Measurements from ENCODE around the gene HIVEP3. TPM values are rescaled to one million over a fixed set of nuclear protein-coding genes. Genes with fewer than 3 reads are reported as not detected.
A peak's percentile ranks its signal among the peaks of the same experiment; 100 is the strongest.

HIVEP3 gene
- total and polyA plus RNA-seq, 2 donors (not counting 1 experiment from before 2014, with no cell fraction given), result 2.0 to 5.1 TPM

DNA sequence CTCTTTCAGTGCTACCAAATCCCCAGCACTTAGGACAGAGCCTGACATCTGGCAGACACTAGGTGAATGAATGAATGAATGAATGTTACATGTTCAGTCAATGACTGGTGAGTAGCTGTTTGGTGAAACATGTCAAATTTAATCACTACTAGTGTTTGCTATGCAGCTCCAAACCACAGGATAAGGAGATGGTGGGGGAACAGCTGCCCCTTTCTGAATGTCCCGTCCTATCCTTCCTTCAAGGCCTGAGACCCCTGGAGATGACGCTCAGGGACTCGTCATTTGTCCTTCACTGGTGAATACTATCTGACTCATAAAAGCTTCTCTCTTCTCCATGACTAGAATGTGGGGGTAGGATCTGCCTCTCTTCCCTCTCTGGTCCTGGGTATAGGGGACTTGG is 175.4 kb downstream of the HIVEP3 start:
- no CpG with 5 or more reads among the region's 3 CpGs for WGBS (ENCODE audit: insufficient coverage)
- Histone ChIP-seq H3K27me3 (replicated peaks in 1 of 4; ENCODE audit: control extremely low read depth in 1 of 4, control insufficient read depth in 3 of 4, insufficient read depth in 4 of 4, low read length in 3 of 4) (no peaks in the 10 kb centered on the region), H3K9ac (ENCODE audit: low read length) (no peak overlapping the region), H3K4me2 (replicated peaks; ENCODE audit: low read depth, low read length, poor library complexity, severe bottlenecking) (no peak overlapping the region), H3K36me3 (replicated peaks in 1 of 2; ENCODE audit: control extremely low read depth in 1 of 2, control insufficient read depth in 1 of 2, extremely low read depth in 1 of 2, insufficient read depth in 2 of 2, low read length in 1 of 2) (no peaks in the 10 kb centered on the region), H3K4me1 (ENCODE audit: control insufficient read depth in 2 of 2, insufficient read depth in 2 of 2, low read length in 2 of 2) (peaks cover 49 to 54% of the 10 kb centered on the region in 2 donors), H3K27ac (ENCODE audit: low read length in 2 of 2) (no peak overlapping the region), H3K79me2 (ENCODE audit: control insufficient read depth, insufficient read depth, low read length) (no peaks in the 10 kb centered on the region), H2AFZ (ENCODE audit: insufficient read depth, low read depth, low read length, poor library complexity, severe bottlenecking) (no peak overlapping the region), H4K20me1 (ENCODE audit: control insufficient read depth, insufficient read depth, low read length, poor library complexity, severe bottlenecking) (no peaks in the 10 kb centered on the region), H3K4me3 (ENCODE audit: control extremely low read depth in 1 of 5, extremely low read depth in 1 of 5, insufficient read depth in 1 of 5, low read depth in 2 of 5, low read length in 4 of 5) (no peak overlapping the region), H3K9me3 (ENCODE audit: control extremely low read depth in 1 of 3, control insufficient read depth in 2 of 3, insufficient read depth in 1 of 3, low read length in 2 of 3) (no peaks in the 10 kb centered on the region)
- no peak for ATAC-seq (ENCODE audit: low read depth)
- H3K4me1 Mint-ChIP-seq, result peaks cover 76% of the 10 kb centered on the region
- TF ChIP-seq, protein P1, sequence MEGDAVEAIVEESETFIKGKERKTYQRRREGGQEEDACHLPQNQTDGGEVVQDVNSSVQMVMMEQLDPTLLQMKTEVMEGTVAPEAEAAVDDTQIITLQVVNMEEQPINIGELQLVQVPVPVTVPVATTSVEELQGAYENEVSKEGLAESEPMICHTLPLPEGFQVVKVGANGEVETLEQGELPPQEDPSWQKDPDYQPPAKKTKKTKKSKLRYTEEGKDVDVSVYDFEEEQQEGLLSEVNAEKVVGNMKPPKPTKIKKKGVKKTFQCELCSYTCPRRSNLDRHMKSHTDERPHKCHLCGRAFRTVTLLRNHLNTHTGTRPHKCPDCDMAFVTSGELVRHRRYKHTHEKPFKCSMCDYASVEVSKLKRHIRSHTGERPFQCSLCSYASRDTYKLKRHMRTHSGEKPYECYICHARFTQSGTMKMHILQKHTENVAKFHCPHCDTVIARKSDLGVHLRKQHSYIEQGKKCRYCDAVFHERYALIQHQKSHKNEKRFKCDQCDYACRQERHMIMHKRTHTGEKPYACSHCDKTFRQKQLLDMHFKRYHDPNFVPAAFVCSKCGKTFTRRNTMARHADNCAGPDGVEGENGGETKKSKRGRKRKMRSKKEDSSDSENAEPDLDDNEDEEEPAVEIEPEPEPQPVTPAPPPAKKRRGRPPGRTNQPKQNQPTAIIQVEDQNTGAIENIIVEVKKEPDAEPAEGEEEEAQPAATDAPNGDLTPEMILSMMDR (IDR thresholded peaks at IDR 0.05), result no peak
- TF ChIP-seq EZH2 (IDR thresholded peaks at IDR 0.05; ENCODE audit: borderline replicate concordance, insufficient read depth, low read depth, low read length, poor library complexity, severe bottlenecking), result no peak
- POLR2A ChIA-PET, result interaction anchor here (1.5 kb wide), 1 partner anchor 16 kb away, joined by 4 read pairs; no protein-coding TSS in a partner anchor
- no peak overlapping the region for H3K27ac Mint-ChIP-seq
- intact Hi-C loops (cut with micrococcal nuclease), result no loop called here
- no peaks in the 10 kb centered on the region for H3K9me3 Mint-ChIP-seq (ENCODE audit: insufficient read depth)
- no peak for DNase-seq
- no peaks in the 10 kb centered on the region for H3K27me3 Mint-ChIP-seq
- CTCF ChIA-PET, result no interaction called here
- no peak overlapping the region for H3K4me3 Mint-ChIP-seq

DNA sequence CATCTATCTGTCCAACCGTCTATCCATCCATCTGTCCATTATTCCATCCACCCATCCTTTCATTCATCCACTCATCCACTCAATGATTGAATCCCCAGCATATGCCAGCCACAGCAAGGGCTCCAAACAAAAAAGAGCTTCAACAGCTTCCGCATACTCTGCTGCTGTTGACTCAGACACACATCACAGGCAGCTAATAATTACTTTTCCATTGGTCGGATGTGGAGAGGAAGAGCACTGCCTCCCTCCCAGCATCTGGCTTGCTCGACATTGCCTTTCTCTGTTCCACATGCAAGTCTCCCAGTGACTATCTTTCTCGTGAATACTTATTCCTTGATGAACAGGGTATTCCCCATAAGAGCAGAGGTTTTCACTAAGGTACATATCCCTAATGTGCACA is 176.5 kb downstream of the HIVEP3 start:
- H4K20me1 ChIP-seq (ENCODE audit: control insufficient read depth, insufficient read depth, low read length, poor library complexity, severe bottlenecking), result no peaks in the 10 kb centered on the region
- no peak overlapping the region for H3K27ac ChIP-seq (ENCODE audit: low read length in 2 of 2)
- H3K4me1 ChIP-seq (ENCODE audit: control insufficient read depth in 2 of 2, insufficient read depth in 2 of 2, low read length in 2 of 2), result peaks cover 55 to 62% of the 10 kb centered on the region in 2 donors
- Mint-ChIP-seq H3K27ac (peak overlapping the region; percentile 21), H3K4me1 (peaks cover 86% of the 10 kb centered on the region), H3K27me3 (no peaks in the 10 kb centered on the region), H3K4me3 (no peak overlapping the region), H3K9me3 (ENCODE audit: insufficient read depth) (no peaks in the 10 kb centered on the region)
- ChIA-PET CTCF (interaction anchor here (0.6 kb wide), 1 partner anchor 1794 kb away, joined by 3 read pairs; no protein-coding TSS in a partner anchor), POLR2A (no interaction called here)
- no peak for ATAC-seq (ENCODE audit: low read depth)
- 94% methylated on average over 3 of the region's 5 CpGs for WGBS (ENCODE audit: insufficient coverage)
- no peaks in the 10 kb centered on the region for H3K27me3 ChIP-seq (replicated peaks in 1 of 4; ENCODE audit: control extremely low read depth in 1 of 4, control insufficient read depth in 3 of 4, insufficient read depth in 4 of 4, low read length in 3 of 4)
- no peak overlapping the region for H3K4me3 ChIP-seq (ENCODE audit: control extremely low read depth in 1 of 5, extremely low read depth in 1 of 5, insufficient read depth in 1 of 5, low read depth in 2 of 5, low read length in 4 of 5)
- no peak overlapping the region for H3K9ac ChIP-seq (ENCODE audit: low read length)
- DNase-seq, result no peak
- no peaks in the 10 kb centered on the region for H3K9me3 ChIP-seq (ENCODE audit: control extremely low read depth in 1 of 3, control insufficient read depth in 2 of 3, insufficient read depth in 1 of 3, low read length in 2 of 3)
- no peaks in the 10 kb centered on the region for H3K36me3 ChIP-seq (replicated peaks in 1 of 2; ENCODE audit: control extremely low read depth in 1 of 2, control insufficient read depth in 1 of 2, extremely low read depth in 1 of 2, insufficient read depth in 2 of 2, low read length in 1 of 2)
- no peak overlapping the region for H3K4me2 ChIP-seq (replicated peaks; ENCODE audit: low read depth, low read length, poor library complexity, severe bottlenecking)
- no peaks in the 10 kb centered on the region for H3K79me2 ChIP-seq (ENCODE audit: control insufficient read depth, insufficient read depth, low read length)
- no peak for TF ChIP-seq EZH2 (IDR thresholded peaks at IDR 0.05; ENCODE audit: borderline replicate concordance, insufficient read depth, low read depth, low read length, poor library complexity, severe bottlenecking)
- TF ChIP-seq, protein P1 (IDR thresholded peaks at IDR 0.05), result no peak
- intact Hi-C loops (cut with micrococcal nuclease), result no loop called here
- no peak overlapping the region for H2AFZ ChIP-seq (ENCODE audit: insufficient read depth, low read depth, low read length, poor library complexity, severe bottlenecking)
